ENCODE results near the gene SND1. TPM values are rescaled to one million over a fixed set of nuclear protein-coding genes. Genes with fewer than 3 reads are reported as not detected.

The SND1 gene
- total RNA-seq, 4 donors from 2014 or later = 64.3 to 77.0 (median 70.4) TPM

- WGBS, 2 donors (ENCODE audit: low coverage in 1 of 2) = 71 to 85% methylated on average over 1 of the region's 1 CpG
- TF ChIP-seq, protein P1, sequence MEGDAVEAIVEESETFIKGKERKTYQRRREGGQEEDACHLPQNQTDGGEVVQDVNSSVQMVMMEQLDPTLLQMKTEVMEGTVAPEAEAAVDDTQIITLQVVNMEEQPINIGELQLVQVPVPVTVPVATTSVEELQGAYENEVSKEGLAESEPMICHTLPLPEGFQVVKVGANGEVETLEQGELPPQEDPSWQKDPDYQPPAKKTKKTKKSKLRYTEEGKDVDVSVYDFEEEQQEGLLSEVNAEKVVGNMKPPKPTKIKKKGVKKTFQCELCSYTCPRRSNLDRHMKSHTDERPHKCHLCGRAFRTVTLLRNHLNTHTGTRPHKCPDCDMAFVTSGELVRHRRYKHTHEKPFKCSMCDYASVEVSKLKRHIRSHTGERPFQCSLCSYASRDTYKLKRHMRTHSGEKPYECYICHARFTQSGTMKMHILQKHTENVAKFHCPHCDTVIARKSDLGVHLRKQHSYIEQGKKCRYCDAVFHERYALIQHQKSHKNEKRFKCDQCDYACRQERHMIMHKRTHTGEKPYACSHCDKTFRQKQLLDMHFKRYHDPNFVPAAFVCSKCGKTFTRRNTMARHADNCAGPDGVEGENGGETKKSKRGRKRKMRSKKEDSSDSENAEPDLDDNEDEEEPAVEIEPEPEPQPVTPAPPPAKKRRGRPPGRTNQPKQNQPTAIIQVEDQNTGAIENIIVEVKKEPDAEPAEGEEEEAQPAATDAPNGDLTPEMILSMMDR (IDR thresholded peaks at IDR 0.05) = no peak
- no peak for TF ChIP-seq EP300 (IDR thresholded peaks at IDR 0.05; ENCODE audit: low read depth)
- TF ChIP-seq POLR2A (IDR thresholded peaks at IDR 0.05) = no peak
- TF ChIP-seq POLR2AphosphoS5 (IDR thresholded peaks at IDR 0.05) = no peak
- Histone ChIP-seq H3K4me3 (no peak overlapping the region), H3K4me1 (peaks cover 0 to 18% (median 3%) of the 10 kb centered on the region in 4 donors), H3K36me3 (no peaks in the 10 kb centered on the region), H3K27me3 (no peaks in the 10 kb centered on the region), H3K9me3 (no peaks in the 10 kb centered on the region), H3K27ac (no peak overlapping the region)
- DNase-seq = no peak
- in situ Hi-C loops (cut with MboI; ENCODE audit: low pct_ligation_motif_present in 1 of 4, low pct_unique_long_range_greater_than_20kb in 1 of 4, low sequenced_read_pairs in 3 of 4) (no loop called here), intact Hi-C loops (cut with DNase I; ENCODE audit: low total_unique reads) (no loop called here)
Observed at GRCh38 chr7:127794136-127794535, 142.1 kb downstream of the SND1 start.

GRCh38 chr7:127794551-127794950 lies 142.6 kb downstream of the SND1 start:
- Histone ChIP-seq H3K4me3 (no peak overlapping the region), H3K4me1 (peaks cover 0 to 22% (median 5%) of the 10 kb centered on the region in 4 donors), H3K27me3 (no peaks in the 10 kb centered on the region), H3K9me3 (no peaks in the 10 kb centered on the region), H3K27ac (no peak overlapping the region), H3K36me3 (no peaks in the 10 kb centered on the region)
- 78 to 83% methylated on average over 2 to 4 of the region's 4 CpGs for WGBS, 2 donors (ENCODE audit: low coverage in 1 of 2)
- TF ChIP-seq EP300 (IDR thresholded peaks at IDR 0.05; ENCODE audit: low read depth) = no peak
- TF ChIP-seq, protein P1 (IDR thresholded peaks at IDR 0.05) = no peak
- no peak for TF ChIP-seq POLR2AphosphoS5 (IDR thresholded peaks at IDR 0.05)
- TF ChIP-seq POLR2A (IDR thresholded peaks at IDR 0.05) = no peak
- intact Hi-C loops (cut with DNase I; ENCODE audit: low total_unique reads) (no loop called here), in situ Hi-C loops (cut with MboI; ENCODE audit: low pct_ligation_motif_present in 1 of 4, low pct_unique_long_range_greater_than_20kb in 1 of 4, low sequenced_read_pairs in 3 of 4) (no loop called here)
- no peak for DNase-seq

GRCh38 chr7:127798023-127798422 lies 146.0 kb downstream of the SND1 start:
- Histone ChIP-seq H3K4me1 (peaks cover 4 to 32% (median 9%) of the 10 kb centered on the region in 4 donors), H3K36me3 (no peaks in the 10 kb centered on the region), H3K4me3 (no peak overlapping the region), H3K9me3 (no peaks in the 10 kb centered on the region), H3K27me3 (no peaks in the 10 kb centered on the region), H3K27ac (no peak overlapping the region)
- 65% methylated on average over 3 of the region's 3 CpGs; no CpG with 5 or more reads in 1 of the 2 donors for WGBS, 2 donors (ENCODE audit: low coverage in 1 of 2)
- in situ Hi-C loops (cut with MboI; ENCODE audit: low pct_ligation_motif_present in 1 of 4, low pct_unique_long_range_greater_than_20kb in 1 of 4, low sequenced_read_pairs in 3 of 4) (no loop called here), intact Hi-C loops (cut with DNase I; ENCODE audit: low total_unique reads) (no loop called here)
- DNase-seq = no peak
- TF ChIP-seq EP300 (IDR thresholded peaks at IDR 0.05; ENCODE audit: low read depth) = no peak
- TF ChIP-seq, protein P1 (IDR thresholded peaks at IDR 0.05) = no peak

DNA sequence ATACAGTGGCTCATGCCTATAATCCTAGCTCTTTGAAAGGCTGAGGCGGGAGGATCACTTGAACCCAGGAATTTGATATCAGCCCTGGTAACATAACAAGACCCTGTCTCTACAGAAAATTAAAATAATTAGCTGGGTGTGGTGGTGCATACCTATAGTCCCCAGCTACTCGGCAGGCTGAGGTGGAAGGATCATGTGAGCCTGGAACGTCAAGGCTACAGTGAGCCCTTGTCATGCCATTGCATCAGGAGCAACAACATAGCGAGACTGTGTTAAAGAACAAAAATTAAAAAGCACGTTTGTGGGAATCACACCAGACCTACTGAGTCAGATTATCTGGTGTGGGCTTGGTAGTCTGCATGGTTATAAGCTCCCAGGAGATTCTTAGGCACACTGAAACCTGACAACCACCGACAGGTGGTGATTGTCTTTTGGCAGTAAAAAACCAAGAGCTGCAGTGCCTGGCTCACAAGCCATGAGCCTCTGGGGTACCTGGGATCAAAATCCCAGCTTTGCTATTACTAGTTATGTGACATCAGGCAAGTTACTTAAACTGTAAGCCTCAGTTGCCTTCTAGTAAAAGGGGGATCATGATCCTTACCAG lies 146.9 kb downstream of the SND1 start:
- Histone ChIP-seq H3K27ac (no peak overlapping the region), H3K27me3 (no peaks in the 10 kb centered on the region), H3K4me3 (no peak overlapping the region), H3K4me1 (peaks cover 4 to 31% (median 9%) of the 10 kb centered on the region in 4 donors), H3K9me3 (no peaks in the 10 kb centered on the region), H3K36me3 (no peaks in the 10 kb centered on the region)
- intact Hi-C loops (cut with DNase I; ENCODE audit: low total_unique reads) = no loop called here
- 68 to 69% methylated on average over 4 to 6 of the region's 6 CpGs for WGBS, 2 donors (ENCODE audit: low coverage in 1 of 2)
- DNase-seq = no peak
- in situ Hi-C loops (cut with MboI; ENCODE audit: low pct_ligation_motif_present in 1 of 4, low pct_unique_long_range_greater_than_20kb in 1 of 4, low sequenced_read_pairs in 3 of 4) = no loop called here
- TF ChIP-seq, protein P1 (IDR thresholded peaks at IDR 0.05) = no peak
- TF ChIP-seq POLR2A (IDR thresholded peaks at IDR 0.05) (no peak), EP300 (IDR thresholded peaks at IDR 0.05; ENCODE audit: low read depth) (no peak), POLR2AphosphoS5 (IDR thresholded peaks at IDR 0.05) (no peak)

Data from transverse colon (tissue), 4 donors.